Omental fat pad (tissue), 4 donors: Measurements from ENCODE around the gene TTI1. TPM values are rescaled to one million over a fixed set of nuclear protein-coding genes. Genes with fewer than 3 reads are reported as not detected.

Source experiments
- ATAC-seq: fragments of 150-250 bp; one replicate; pipeline ENCODE4 v1.9.1; 2016; ENCODE audit warnings: mild to moderate bottlenecking, moderate library complexity; ENCODE audit not compliant: low FRiP score
- DNase-seq: peaks from one replicate; pipeline ENCODE4 v3.0.0-alpha.2; 2019; ENCODE audit warnings: low spot score
- total RNA-seq, 4 donors: library from RNA; depleted of rRNA; stranded (reverse); fragments of >200 nt; gene quantifications; one replicate each; pipeline ENCODE4 v1.1.0, GENCODE V29; 2016
- TF ChIP-seq, protein P1 (sequence below), 3 donors: fragments of 450-650 bp; IDR thresholded peaks; one replicate each; pipeline ENCODE4 v1.5.1; 2016 to 2017; ENCODE audit warnings: antibody characterized with exemption in 3 of 3, mild to moderate bottlenecking in 3 of 3, moderate library complexity in 2 of 3

TTI1 gene
- total RNA-seq, 4 donors from 2014 or later, result 10.6 to 29.3 (median 15.0) TPM

DNA sequence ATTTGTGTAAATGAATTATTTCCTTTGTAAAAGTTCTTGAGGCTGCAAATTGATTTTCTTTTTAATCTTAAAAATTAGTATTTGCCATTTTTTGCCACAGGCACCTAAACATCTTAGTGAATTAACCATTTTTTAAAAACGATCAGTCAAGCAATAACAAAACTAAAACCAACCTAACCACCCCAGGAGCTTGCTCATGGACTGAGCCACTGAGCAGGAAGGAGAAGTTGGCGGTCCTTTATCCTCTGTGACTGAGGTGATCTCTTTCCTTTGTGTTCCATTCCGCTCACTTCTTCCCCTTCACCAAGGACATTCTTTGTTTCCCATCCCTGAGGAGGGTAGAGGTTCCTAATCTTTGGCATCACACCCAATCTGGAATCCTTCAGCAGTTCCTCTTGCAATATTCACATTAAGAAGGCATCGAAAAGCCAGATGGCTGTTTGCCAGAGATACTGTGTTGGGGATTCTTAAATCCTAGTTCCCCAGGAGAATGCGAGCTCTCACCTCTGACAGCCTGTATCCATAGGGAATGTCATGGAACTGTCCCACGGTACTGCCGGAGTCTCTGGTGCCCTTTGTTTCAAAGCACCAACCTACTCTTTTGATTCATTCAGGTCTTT is 30.8 kb upstream of the TTI1 start:
- TF ChIP-seq, protein P1, sequence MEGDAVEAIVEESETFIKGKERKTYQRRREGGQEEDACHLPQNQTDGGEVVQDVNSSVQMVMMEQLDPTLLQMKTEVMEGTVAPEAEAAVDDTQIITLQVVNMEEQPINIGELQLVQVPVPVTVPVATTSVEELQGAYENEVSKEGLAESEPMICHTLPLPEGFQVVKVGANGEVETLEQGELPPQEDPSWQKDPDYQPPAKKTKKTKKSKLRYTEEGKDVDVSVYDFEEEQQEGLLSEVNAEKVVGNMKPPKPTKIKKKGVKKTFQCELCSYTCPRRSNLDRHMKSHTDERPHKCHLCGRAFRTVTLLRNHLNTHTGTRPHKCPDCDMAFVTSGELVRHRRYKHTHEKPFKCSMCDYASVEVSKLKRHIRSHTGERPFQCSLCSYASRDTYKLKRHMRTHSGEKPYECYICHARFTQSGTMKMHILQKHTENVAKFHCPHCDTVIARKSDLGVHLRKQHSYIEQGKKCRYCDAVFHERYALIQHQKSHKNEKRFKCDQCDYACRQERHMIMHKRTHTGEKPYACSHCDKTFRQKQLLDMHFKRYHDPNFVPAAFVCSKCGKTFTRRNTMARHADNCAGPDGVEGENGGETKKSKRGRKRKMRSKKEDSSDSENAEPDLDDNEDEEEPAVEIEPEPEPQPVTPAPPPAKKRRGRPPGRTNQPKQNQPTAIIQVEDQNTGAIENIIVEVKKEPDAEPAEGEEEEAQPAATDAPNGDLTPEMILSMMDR (IDR thresholded peaks at IDR 0.05), result no peak
- DNase-seq (no peak), ATAC-seq (no peak)

DNA sequence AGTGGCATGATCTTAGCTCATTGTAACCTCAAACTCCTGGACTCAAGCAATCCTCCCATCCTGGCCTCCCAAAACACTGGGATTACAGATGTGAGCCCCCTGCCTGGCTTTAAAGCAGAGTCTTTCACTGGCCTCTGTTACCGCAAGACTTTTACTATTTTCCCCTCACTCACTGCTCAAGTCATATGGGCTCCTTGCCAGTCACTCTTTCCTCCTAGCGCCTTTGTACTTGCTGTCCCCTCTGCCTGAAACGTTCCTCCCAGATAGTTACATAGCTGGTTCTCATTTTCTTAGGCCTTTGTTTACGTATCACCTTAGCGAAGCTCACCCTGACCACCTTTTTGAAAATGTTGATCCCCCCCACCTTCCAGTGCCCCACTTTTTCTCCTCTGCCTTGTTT is 29.6 kb upstream of the TTI1 start:
- TF ChIP-seq, protein P1 (IDR thresholded peaks at IDR 0.05), result no peak
- ATAC-seq (no peak), DNase-seq (no peak)

DNA sequence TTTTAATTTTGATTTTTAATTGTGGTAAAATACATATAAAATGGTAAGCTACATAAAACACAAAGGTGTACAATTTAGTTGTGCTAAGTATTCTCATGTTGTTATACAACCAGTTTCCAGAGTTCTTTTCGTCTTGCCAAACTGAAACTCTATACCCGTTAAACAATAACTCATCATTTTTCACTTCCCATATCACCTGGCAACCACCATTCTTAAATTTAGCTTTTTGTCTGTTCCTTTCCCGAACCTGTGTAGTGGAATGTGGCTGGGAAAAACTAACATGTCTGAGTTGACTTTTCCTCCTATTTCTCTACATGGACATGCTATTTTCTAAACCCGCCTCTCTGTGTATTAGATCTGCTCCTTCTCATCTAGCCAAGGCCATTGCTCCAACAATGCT is 27.9 kb upstream of the TTI1 start:
- ATAC-seq (no peak), DNase-seq (no peak)
- TF ChIP-seq, protein P1 (IDR thresholded peaks at IDR 0.05), result no peak

DNA sequence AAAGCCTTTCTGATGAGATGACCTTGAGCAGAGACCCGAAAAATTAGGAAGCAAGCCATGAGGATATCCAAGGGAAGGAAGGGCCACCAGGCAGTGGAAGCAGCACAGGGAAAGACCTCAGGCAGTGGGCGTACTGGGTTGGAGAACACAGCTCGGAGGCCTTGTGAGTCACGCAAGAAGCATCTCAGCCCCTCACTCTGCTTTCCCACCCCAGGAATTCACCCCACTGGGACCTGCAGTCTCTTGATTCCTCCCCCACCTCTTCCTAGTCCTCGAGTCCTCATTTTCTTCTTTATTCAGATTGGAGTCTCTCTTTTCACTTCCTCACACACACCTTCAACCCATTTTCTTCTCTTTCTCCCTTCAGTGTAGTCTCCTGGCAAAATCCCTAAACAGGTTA is 27.3 kb upstream of the TTI1 start:
- DNase-seq, result no peak
- TF ChIP-seq, protein P1 (IDR thresholded peaks at IDR 0.05), result no peak
- no peak for ATAC-seq

GRCh38 chr20:38059832-38060231 is 26.6 kb upstream of the TTI1 start:
- no peak for DNase-seq
- TF ChIP-seq, protein P1 (IDR thresholded peaks at IDR 0.05), result no peak
- ATAC-seq, result no peak

DNA sequence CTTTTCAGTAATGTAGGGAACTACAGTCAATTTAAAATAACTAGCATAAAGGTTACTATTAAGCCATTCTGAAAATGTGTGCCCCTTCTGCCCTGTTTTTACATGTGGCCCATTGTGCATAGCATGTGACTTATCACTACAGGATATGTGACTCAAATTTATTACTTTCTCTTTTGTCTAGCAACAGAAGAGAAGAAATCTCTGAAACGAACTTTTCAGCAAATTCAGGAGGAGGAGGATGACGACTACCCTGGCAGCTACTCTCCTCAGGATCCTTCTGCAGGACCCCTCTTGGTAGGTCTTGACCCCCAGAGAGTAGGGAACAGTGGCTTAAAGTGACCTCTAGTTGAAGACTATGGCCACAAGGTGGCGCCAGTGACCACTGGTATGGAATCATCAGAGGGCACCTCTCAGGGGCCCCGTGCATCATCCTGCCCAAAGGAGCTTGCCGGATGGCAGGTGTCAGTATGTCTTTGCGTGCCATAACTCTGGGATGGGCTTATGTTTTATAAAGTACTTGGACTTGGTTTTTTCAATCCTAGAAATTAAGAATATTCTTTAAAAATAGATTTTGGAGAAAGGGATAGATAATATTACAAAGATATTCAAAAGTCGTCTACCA is 24.2 kb upstream of the TTI1 start:
- DNase-seq (peak; percentile 99), ATAC-seq (peak; percentile 76)
- TF ChIP-seq, protein P1 (IDR thresholded peaks at IDR 0.05), result peak in 2 of 3 donors; percentile 46 to 79

GRCh38 chr20:38055848-38056247 is 22.6 kb upstream of the TTI1 start:
- no peak for ATAC-seq
- TF ChIP-seq, protein P1 (IDR thresholded peaks at IDR 0.05), result no peak
- no peak for DNase-seq
